Measurements from ENCODE around the gene BCLAF1.
A peak's percentile ranks its signal among the peaks of the same experiment; 100 is the strongest.
"Not testable (repeated sequence)": the region's sequence is repeated elsewhere in the genome, so short reads cannot be mapped to it uniquely, and the experiment has no call there.

BCLAF1 gene

GRCh38 chr6:136225496-136225895, 64.2 kb downstream of the BCLAF1 start:
- peak; percentile 34 for DNase-seq
- Histone ChIP-seq H2BK120ac (ENCODE audit: low read depth, low read length) (peak overlapping the region; percentile 85), H3K18ac (ENCODE audit: low read depth in 1 of 2, low read length in 2 of 2) (peak overlapping the region in 1 of 2 experiments; percentile 79), H3K27me3 (ENCODE audit: control insufficient read depth in 1 of 2, insufficient read depth in 1 of 2, low read length in 2 of 2) (no peaks in the 10 kb centered on the region), H3K4me2 (ENCODE audit: low read length, poor library complexity, severe bottlenecking) (no peak overlapping the region), H3K14ac (ENCODE audit: low read length in 2 of 2) (no peak overlapping the region), H3K79me1 (replicated peaks; ENCODE audit: low read length, poor library complexity, severe bottlenecking) (no peaks in the 10 kb centered on the region), H4K8ac (ENCODE audit: low read length) (peak overlapping the region; percentile 41), H2AK5ac (ENCODE audit: low read length, severe bottlenecking) (no peak overlapping the region), H2BK5ac (ENCODE audit: low read depth, low read length, poor library complexity, severe bottlenecking) (no peak overlapping the region), H2AFZ (ENCODE audit: low read depth, low read length) (no peak overlapping the region), H3K9me3 (ENCODE audit: control insufficient read depth, low read length) (peaks cover 6% of the 10 kb centered on the region), H3K36me3 (ENCODE audit: control insufficient read depth in 1 of 2, insufficient read depth in 2 of 2, low read depth in 1 of 2, low read length in 2 of 2) (no peaks in the 10 kb centered on the region), H3K4me1 (ENCODE audit: control insufficient read depth, insufficient read depth, low read depth, low read length) (peaks cover 6% of the 10 kb centered on the region), H3K4ac (ENCODE audit: low read depth in 1 of 2, low read length in 2 of 2) (no peak overlapping the region), H3K23ac (ENCODE audit: low read length in 2 of 2) (no peak overlapping the region), H2BK15ac (ENCODE audit: low read depth, poor library complexity, severe bottlenecking) (no peak overlapping the region), H3K4me3 (ENCODE audit: insufficient read depth in 1 of 2, low read depth in 1 of 2, low read length in 2 of 2) (no peak overlapping the region), H3K9ac (ENCODE audit: low read length) (peak overlapping the region; percentile 89), H4K91ac (ENCODE audit: low read length) (peak overlapping the region; percentile 11), H2BK12ac (ENCODE audit: low read length in 2 of 2) (peak overlapping the region in 1 of 2 experiments; percentile 95), H3K27ac (ENCODE audit: low read length, poor library complexity, severe bottlenecking) (no peak overlapping the region)
- WGBS, result 59% methylated on average over 4 of the region's 5 CpGs

DNA sequence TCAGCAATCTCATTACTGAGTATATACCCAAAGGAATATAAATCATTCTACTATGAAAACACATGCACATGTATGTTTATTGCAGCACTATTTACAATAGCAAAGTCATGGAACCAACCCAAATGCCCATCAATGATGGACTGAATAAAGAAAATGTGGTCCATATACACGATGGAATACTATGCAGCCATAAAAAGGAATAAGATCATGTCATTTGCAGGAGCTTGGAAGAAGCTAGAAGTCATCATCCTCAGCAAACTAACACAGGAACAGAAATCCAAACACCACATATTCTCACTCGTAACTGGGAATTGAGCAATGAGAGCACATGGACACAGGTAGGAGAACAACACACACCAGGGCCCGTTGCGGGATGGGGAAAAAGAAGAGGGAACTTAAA, 64.7 kb downstream of the BCLAF1 start:
- H3K36me3 ChIP-seq (ENCODE audit: control insufficient read depth in 1 of 2, insufficient read depth in 2 of 2, low read depth in 1 of 2, low read length in 2 of 2); H2BK12ac ChIP-seq (ENCODE audit: low read length in 2 of 2); H2AFZ ChIP-seq (ENCODE audit: low read depth, low read length); H2BK5ac ChIP-seq (ENCODE audit: low read depth, low read length, poor library complexity, severe bottlenecking); H3K18ac ChIP-seq (ENCODE audit: low read depth in 1 of 2, low read length in 2 of 2); H2BK120ac ChIP-seq (ENCODE audit: low read depth, low read length); H3K4me3 ChIP-seq (ENCODE audit: insufficient read depth in 1 of 2, low read depth in 1 of 2, low read length in 2 of 2); H3K14ac ChIP-seq (ENCODE audit: low read length in 2 of 2); H3K4me2 ChIP-seq (ENCODE audit: low read length, poor library complexity, severe bottlenecking); H3K9ac ChIP-seq (ENCODE audit: low read length); H4K91ac ChIP-seq (ENCODE audit: low read length); H4K8ac ChIP-seq (ENCODE audit: low read length); H3K23ac ChIP-seq (ENCODE audit: low read length in 2 of 2); H3K27ac ChIP-seq (ENCODE audit: low read length, poor library complexity, severe bottlenecking); H3K4ac ChIP-seq (ENCODE audit: low read depth in 1 of 2, low read length in 2 of 2); H2BK15ac ChIP-seq (ENCODE audit: low read depth, poor library complexity, severe bottlenecking); H3K27me3 ChIP-seq (ENCODE audit: control insufficient read depth in 1 of 2, insufficient read depth in 1 of 2, low read length in 2 of 2); H3K9me3 ChIP-seq (ENCODE audit: control insufficient read depth, low read length); H3K79me1 ChIP-seq (replicated peaks; ENCODE audit: low read length, poor library complexity, severe bottlenecking); DNase-seq; H3K4me1 ChIP-seq (ENCODE audit: control insufficient read depth, insufficient read depth, low read depth, low read length): not testable (repeated sequence)
- WGBS, result 100% methylated on average over 4 of the region's 4 CpGs
- H2AK5ac ChIP-seq (ENCODE audit: low read length, severe bottlenecking), result peak overlapping the region; percentile 59

GRCh38 chr6:136216503-136217401, 72.9 kb downstream of the BCLAF1 start:
- Histone ChIP-seq H2AFZ (ENCODE audit: low read depth, low read length) (no peak overlapping the region), H3K27ac (ENCODE audit: low read length, poor library complexity, severe bottlenecking) (no peak overlapping the region), H2BK120ac (ENCODE audit: low read depth, low read length) (no peak overlapping the region), H3K4me2 (ENCODE audit: low read length, poor library complexity, severe bottlenecking) (no peak overlapping the region), H3K18ac (ENCODE audit: low read depth in 1 of 2, low read length in 2 of 2) (no peak overlapping the region), H2BK15ac (ENCODE audit: low read depth, poor library complexity, severe bottlenecking) (no peak overlapping the region), H4K91ac (ENCODE audit: low read length) (no peak overlapping the region), H3K9ac (ENCODE audit: low read length) (no peak overlapping the region), H3K36me3 (ENCODE audit: control insufficient read depth in 1 of 2, insufficient read depth in 2 of 2, low read depth in 1 of 2, low read length in 2 of 2) (no peaks in the 10 kb centered on the region), H2AK5ac (ENCODE audit: low read length, severe bottlenecking) (no peak overlapping the region), H3K23ac (ENCODE audit: low read length in 2 of 2) (no peak overlapping the region), H2BK5ac (ENCODE audit: low read depth, low read length, poor library complexity, severe bottlenecking) (no peak overlapping the region), H3K14ac (ENCODE audit: low read length in 2 of 2) (no peak overlapping the region), H3K4ac (ENCODE audit: low read depth in 1 of 2, low read length in 2 of 2) (no peak overlapping the region), H3K79me1 (replicated peaks; ENCODE audit: low read length, poor library complexity, severe bottlenecking) (no peaks in the 10 kb centered on the region), H3K27me3 (ENCODE audit: control insufficient read depth in 1 of 2, insufficient read depth in 1 of 2, low read length in 2 of 2) (no peaks in the 10 kb centered on the region), H4K8ac (ENCODE audit: low read length) (no peak overlapping the region), H3K4me3 (ENCODE audit: insufficient read depth in 1 of 2, low read depth in 1 of 2, low read length in 2 of 2) (no peak overlapping the region), H3K4me1 (ENCODE audit: control insufficient read depth, insufficient read depth, low read depth, low read length) (no peaks in the 10 kb centered on the region), H2BK12ac (ENCODE audit: low read length in 2 of 2) (no peak overlapping the region), H3K9me3 (ENCODE audit: control insufficient read depth, low read length) (peaks cover 2% of the 10 kb centered on the region)
- 100% methylated on average over 4 of the region's 10 CpGs for WGBS
- DNase-seq, result no peak

- Histone ChIP-seq H3K23ac (ENCODE audit: low read length in 2 of 2) (no peak overlapping the region), H3K4me1 (ENCODE audit: control insufficient read depth, insufficient read depth, low read depth, low read length) (no peaks in the 10 kb centered on the region), H3K9me3 (ENCODE audit: control insufficient read depth, low read length) (no peaks in the 10 kb centered on the region), H2AK5ac (ENCODE audit: low read length, severe bottlenecking) (no peak overlapping the region), H3K18ac (ENCODE audit: low read depth in 1 of 2, low read length in 2 of 2) (peak overlapping the region in 1 of 2 experiments; percentile 60), H3K79me1 (replicated peaks; ENCODE audit: low read length, poor library complexity, severe bottlenecking) (no peaks in the 10 kb centered on the region), H3K36me3 (ENCODE audit: control insufficient read depth in 1 of 2, insufficient read depth in 2 of 2, low read depth in 1 of 2, low read length in 2 of 2) (no peaks in the 10 kb centered on the region), H3K4ac (ENCODE audit: low read depth in 1 of 2, low read length in 2 of 2) (no peak overlapping the region), H3K4me2 (ENCODE audit: low read length, poor library complexity, severe bottlenecking) (no peak overlapping the region), H3K14ac (ENCODE audit: low read length in 2 of 2) (no peak overlapping the region), H3K9ac (ENCODE audit: low read length) (no peak overlapping the region), H3K4me3 (ENCODE audit: insufficient read depth in 1 of 2, low read depth in 1 of 2, low read length in 2 of 2) (no peak overlapping the region), H3K27ac (ENCODE audit: low read length, poor library complexity, severe bottlenecking) (no peak overlapping the region), H3K27me3 (ENCODE audit: control insufficient read depth in 1 of 2, insufficient read depth in 1 of 2, low read length in 2 of 2) (no peaks in the 10 kb centered on the region), H2BK120ac (ENCODE audit: low read depth, low read length) (no peak overlapping the region), H4K8ac (ENCODE audit: low read length) (no peak overlapping the region), H2BK15ac (ENCODE audit: low read depth, poor library complexity, severe bottlenecking) (no peak overlapping the region), H2BK5ac (ENCODE audit: low read depth, low read length, poor library complexity, severe bottlenecking) (no peak overlapping the region), H4K91ac (ENCODE audit: low read length) (peak overlapping the region; percentile 67), H2BK12ac (ENCODE audit: low read length in 2 of 2) (peak overlapping the region in 1 of 2 experiments; percentile 7), H2AFZ (ENCODE audit: low read depth, low read length) (no peak overlapping the region)
- DNase-seq, result no peak
Measured at GRCh38 chr6:136213853-136214252, 75.8 kb downstream of the BCLAF1 start.

Data from mesenchymal stem cell (in vitro differentiated cells and primary cell).